Measurements from ENCODE around the gene AKAP5.

The AKAP5 gene

GRCh38 chr14:64475585-64476273, 10.4 kb downstream of the AKAP5 start:
- TF ChIP-seq USF1 (IDR thresholded peaks at IDR 0.05) (no peak), RAD21 (IDR thresholded peaks at IDR 0.05; ENCODE audit: low read depth) (no peak), YY1 (IDR thresholded peaks at IDR 0.05; ENCODE audit: low read depth) (no peak), MAX (IDR thresholded peaks at IDR 0.05) (no peak), TCF12 (IDR thresholded peaks at IDR 0.05; ENCODE audit: low read depth) (no peak), ZBTB7A (IDR thresholded peaks at IDR 0.05; ENCODE audit: low read depth) (no peak), EGR1 (IDR thresholded peaks at IDR 0.05) (no peak), FOXM1 (IDR thresholded peaks at IDR 0.05; ENCODE audit: borderline replicate concordance, low read depth) (no peak), NFIC (IDR thresholded peaks at IDR 0.05) (no peak), REST (IDR thresholded peaks at IDR 0.05; ENCODE audit: low read depth) (no peak), CREB1 (IDR thresholded peaks at IDR 0.05; ENCODE audit: low read depth) (no peak), CEBPB (IDR thresholded peaks at IDR 0.05) (no peak), TEAD4 (IDR thresholded peaks at IDR 0.05) (no peak)

GRCh38 chr14:64476438-64476837, 11.1 kb downstream of the AKAP5 start:
- no peak for TF ChIP-seq TEAD4 (IDR thresholded peaks at IDR 0.05)
- no peak for TF ChIP-seq USF1 (IDR thresholded peaks at IDR 0.05)
- TF ChIP-seq MAX (IDR thresholded peaks at IDR 0.05) = no peak

GRCh38 chr14:64478634-64479250, 13.4 kb downstream of the AKAP5 start:
- TF ChIP-seq RAD21 (IDR thresholded peaks at IDR 0.05; ENCODE audit: low read depth) (peak; percentile 42; the same call in 1 of the 2 replicates), USF1 (IDR thresholded peaks at IDR 0.05) (no peak), ZBTB7A (IDR thresholded peaks at IDR 0.05; ENCODE audit: low read depth) (no peak), FOXM1 (IDR thresholded peaks at IDR 0.05; ENCODE audit: borderline replicate concordance, low read depth) (no peak)

GRCh38 chr14:64488590-64489099, 23.3 kb downstream of the AKAP5 start:
- no peak for TF ChIP-seq USF1 (IDR thresholded peaks at IDR 0.05)
- TF ChIP-seq FOXM1 (IDR thresholded peaks at IDR 0.05; ENCODE audit: borderline replicate concordance, low read depth) = no peak
- TF ChIP-seq RAD21 (IDR thresholded peaks at IDR 0.05; ENCODE audit: low read depth) = no peak
- TF ChIP-seq TCF12 (IDR thresholded peaks at IDR 0.05; ENCODE audit: low read depth) = no peak

GRCh38 chr14:64491637-64492036, 26.3 kb downstream of the AKAP5 start:
- TF ChIP-seq MAX (IDR thresholded peaks at IDR 0.05) (no peak), YY1 (IDR thresholded peaks at IDR 0.05; ENCODE audit: low read depth) (no peak), EGR1 (IDR thresholded peaks at IDR 0.05) (no peak), TAF1 (IDR thresholded peaks at IDR 0.05; ENCODE audit: low read depth) (no peak), NFIC (IDR thresholded peaks at IDR 0.05) (no peak), CEBPB (IDR thresholded peaks at IDR 0.05) (no peak), CREB1 (IDR thresholded peaks at IDR 0.05; ENCODE audit: low read depth) (no peak), FOXM1 (IDR thresholded peaks at IDR 0.05; ENCODE audit: borderline replicate concordance, low read depth) (no peak), EP300 (IDR thresholded peaks at IDR 0.05; ENCODE audit: borderline replicate concordance) (no peak), REST (IDR thresholded peaks at IDR 0.05; ENCODE audit: low read depth) (no peak), TEAD4 (IDR thresholded peaks at IDR 0.05) (no peak), USF1 (IDR thresholded peaks at IDR 0.05) (no peak)

All from Ishikawa (cell line).